ENCODE results near the gene DNAH8. TPM values are rescaled to one million over a fixed set of nuclear protein-coding genes. Genes with fewer than 3 reads are reported as not detected.
A peak's percentile ranks its signal among the peaks of the same experiment; 100 is the strongest.

DNAH8 gene
- total RNA-seq, 1 experiment from 2014 or later: not detected

- intact Hi-C loops (cut with micrococcal nuclease; ENCODE audit: unreplicated experiment): no loop called here
- Histone ChIP-seq H3K36me3 (ENCODE audit: low read depth) (no peaks in the 10 kb centered on the region), H3F3A (ENCODE audit: insufficient read depth, low read depth) (no peaks in the 10 kb centered on the region), H3K4me1 (replicated peaks; ENCODE audit: insufficient read depth) (no peaks in the 10 kb centered on the region), H3K9me2 (ENCODE audit: insufficient read depth) (no peaks in the 10 kb centered on the region), H3K27ac (no peak overlapping the region), H3K79me2 (ENCODE audit: low read depth) (no peaks in the 10 kb centered on the region), H4K20me1 (ENCODE audit: insufficient read depth) (no peaks in the 10 kb centered on the region), H3K4me3 (no peak overlapping the region), H3K27me3 (ENCODE audit: insufficient read depth, low read depth) (no peaks in the 10 kb centered on the region), H3K4me2 (no peak overlapping the region), H3K9me3 (ENCODE audit: insufficient read depth, low read depth) (no peaks in the 10 kb centered on the region), H2AFZ (no peak overlapping the region)
- POLR2A ChIA-PET (ENCODE audit: unreplicated experiment): no interaction called here
- BruUV-seq (replicated peaks): no TSS peak
- CTCF ChIA-PET: no interaction called here
- no peak for DNase-seq
- TF ChIP-seq CTCF (conservative IDR thresholded peaks at IDR 0.05): no peak
Measured at GRCh38 chr6:38786486-38786885, 71.4 kb downstream of the DNAH8 start.

GRCh38 chr6:38789256-38789655 is 74.1 kb downstream of the DNAH8 start:
- ChIA-PET CTCF (no interaction called here), POLR2A (ENCODE audit: unreplicated experiment) (interaction anchor here (0.5 kb wide), 1 partner anchor 13 kb away, joined by 5 read pairs; no protein-coding TSS in a partner anchor)
- Histone ChIP-seq H3K4me2 (no peak overlapping the region), H3K4me1 (replicated peaks; ENCODE audit: insufficient read depth) (peaks cover 8% of the 10 kb centered on the region), H3K27ac (no peak overlapping the region), H3K9me3 (ENCODE audit: insufficient read depth, low read depth) (no peaks in the 10 kb centered on the region), H4K20me1 (ENCODE audit: insufficient read depth) (no peaks in the 10 kb centered on the region), H3K79me2 (ENCODE audit: low read depth) (no peaks in the 10 kb centered on the region), H3K4me3 (no peak overlapping the region), H3K27me3 (ENCODE audit: insufficient read depth, low read depth) (no peaks in the 10 kb centered on the region), H3K36me3 (ENCODE audit: low read depth) (no peaks in the 10 kb centered on the region), H3K9me2 (ENCODE audit: insufficient read depth) (no peaks in the 10 kb centered on the region), H2AFZ (no peak overlapping the region), H3F3A (ENCODE audit: insufficient read depth, low read depth) (no peaks in the 10 kb centered on the region)
- intact Hi-C loops (cut with micrococcal nuclease; ENCODE audit: unreplicated experiment): no loop called here
- no peak for DNase-seq
- no TSS peak for BruUV-seq (replicated peaks)
- no peak for TF ChIP-seq EZH2 (IDR thresholded peaks at IDR 0.05; ENCODE audit: low read depth)
- no peak for TF ChIP-seq CTCF (conservative IDR thresholded peaks at IDR 0.05)

- H3K4me3 ChIP-seq: no peak overlapping the region
- POLR2A ChIA-PET (ENCODE audit: unreplicated experiment): no interaction called here
- no peak overlapping the region; the same call in 1 of the 2 replicates for H2AFZ ChIP-seq
- no peaks in the 10 kb centered on the region for H4K20me1 ChIP-seq (ENCODE audit: insufficient read depth)
- H3K9me3 ChIP-seq (ENCODE audit: insufficient read depth, low read depth): no peaks in the 10 kb centered on the region
- CTCF ChIA-PET: interaction anchor here (0.6 kb wide), 1 partner anchor 23 kb away, joined by 3 read pairs; no protein-coding TSS in a partner anchor
- H3K27ac ChIP-seq: peak overlapping the region; percentile 39
- peaks cover 8% of the 10 kb centered on the region for H3K4me1 ChIP-seq (replicated peaks; ENCODE audit: insufficient read depth)
- intact Hi-C loops (cut with micrococcal nuclease; ENCODE audit: unreplicated experiment): no loop called here
- no peaks in the 10 kb centered on the region for H3K36me3 ChIP-seq (ENCODE audit: low read depth)
- no peaks in the 10 kb centered on the region for H3K27me3 ChIP-seq (ENCODE audit: insufficient read depth, low read depth)
- no TSS peak for BruUV-seq (replicated peaks)
- no peaks in the 10 kb centered on the region for H3F3A ChIP-seq (ENCODE audit: insufficient read depth, low read depth)
- H3K9me2 ChIP-seq (ENCODE audit: insufficient read depth): no peaks in the 10 kb centered on the region
- DNase-seq: peak in 1 of 2 experiments; percentile 88
- TF ChIP-seq CTCF (conservative IDR thresholded peaks at IDR 0.05): no peak
- TF ChIP-seq EZH2 (IDR thresholded peaks at IDR 0.05; ENCODE audit: low read depth): no peak
- H3K4me2 ChIP-seq: no peak overlapping the region
- no peaks in the 10 kb centered on the region for H3K79me2 ChIP-seq (ENCODE audit: low read depth)
Measured at GRCh38 chr6:38792356-38792755, 77.2 kb downstream of the DNAH8 start.

Measured in PC-9 (cell line).